ENCODE data around the gene PRPF40A.

DNA sequence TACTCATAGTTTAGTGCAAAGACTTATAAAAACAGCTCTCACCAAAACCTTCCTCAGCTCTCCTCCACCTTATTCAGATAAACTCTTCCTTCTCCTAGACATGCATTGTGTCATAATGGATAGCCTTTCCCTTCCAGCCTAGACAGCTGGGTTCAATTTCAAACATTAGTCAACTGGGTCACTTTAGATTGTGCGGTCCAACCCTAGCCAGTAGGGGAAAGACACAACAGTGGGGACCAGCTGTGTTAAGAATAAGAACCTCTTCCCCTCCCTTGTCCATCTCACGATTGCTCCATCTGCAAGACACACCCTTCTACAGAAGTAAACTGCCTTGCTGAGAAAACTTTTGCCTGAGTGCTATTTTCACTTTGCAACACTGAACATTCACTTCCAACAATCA, 8.5 kb downstream of the PRPF40A start:
- TF ChIP-seq, protein P1, sequence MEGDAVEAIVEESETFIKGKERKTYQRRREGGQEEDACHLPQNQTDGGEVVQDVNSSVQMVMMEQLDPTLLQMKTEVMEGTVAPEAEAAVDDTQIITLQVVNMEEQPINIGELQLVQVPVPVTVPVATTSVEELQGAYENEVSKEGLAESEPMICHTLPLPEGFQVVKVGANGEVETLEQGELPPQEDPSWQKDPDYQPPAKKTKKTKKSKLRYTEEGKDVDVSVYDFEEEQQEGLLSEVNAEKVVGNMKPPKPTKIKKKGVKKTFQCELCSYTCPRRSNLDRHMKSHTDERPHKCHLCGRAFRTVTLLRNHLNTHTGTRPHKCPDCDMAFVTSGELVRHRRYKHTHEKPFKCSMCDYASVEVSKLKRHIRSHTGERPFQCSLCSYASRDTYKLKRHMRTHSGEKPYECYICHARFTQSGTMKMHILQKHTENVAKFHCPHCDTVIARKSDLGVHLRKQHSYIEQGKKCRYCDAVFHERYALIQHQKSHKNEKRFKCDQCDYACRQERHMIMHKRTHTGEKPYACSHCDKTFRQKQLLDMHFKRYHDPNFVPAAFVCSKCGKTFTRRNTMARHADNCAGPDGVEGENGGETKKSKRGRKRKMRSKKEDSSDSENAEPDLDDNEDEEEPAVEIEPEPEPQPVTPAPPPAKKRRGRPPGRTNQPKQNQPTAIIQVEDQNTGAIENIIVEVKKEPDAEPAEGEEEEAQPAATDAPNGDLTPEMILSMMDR (IDR thresholded peaks at IDR 0.05; ENCODE audit: low read length), result no peak
- TF ChIP-seq EZH2phosphoT487 (IDR thresholded peaks at IDR 0.05; ENCODE audit: low read length), result no peak

Data from MM.1S (cell line).